GM12878 (cell line): ENCODE measurements around the gene TBATA. TPM values are rescaled to one million over a fixed set of nuclear protein-coding genes. Genes with fewer than 3 reads are reported as not detected.

Experiments used
- ATAC-seq: fragments of 200-7000 bp; cut with Tn5 transposase; 3 replicates; pipeline ENCODE4 v1.9.1; 2020; ENCODE audit warnings: mild to moderate bottlenecking, moderate library complexity
- BruUV-seq: library from RNA; stranded (reverse); fragments of 400-500 nt; replicated peaks from 2 replicates; lab custom pipeline; 2021; lab: Mats Ljungman, UMichigan
- CTCF ChIA-PET: fragments of 300-600 bp; sonication (Branson Sonifier 250); formaldehyde crosslinking; extraction: SDS; loops from one replicate; lab custom pipeline; 2021; ENCODE audit warnings: inconsistent platforms; lab: Yijun Ruan, JAX
- POLR2A ChIA-PET: fragments of 350-600 bp; formaldehyde crosslinking; extraction: SDS; loops from one replicate; lab custom pipeline; 2021; ENCODE audit warnings: inconsistent platforms; lab: Charles Lee
- RAD21 ChIA-PET: fragments of 300-600 bp; sonication (Branson Sonifier 250); formaldehyde crosslinking; loops from one replicate; lab custom pipeline; 2023; ENCODE audit warnings: antibody characterized with exemption; ENCODE audit not compliant: unreplicated experiment; lab: Charles Lee
- SMC1A ChIA-PET: fragments of 300-600 bp; sonication (Branson Sonifier 250); formaldehyde crosslinking; loops from one replicate; lab custom pipeline; 2023; ENCODE audit not compliant: unreplicated experiment, uncharacterized antibody; lab: Charles Lee
- DNase-seq: peaks from one replicate; pipeline ENCODE4 v3.0.0-alpha.2; 2011; ENCODE audit warnings: low read depth, low spot score
- FAIRE-seq: peaks from 3 replicates; lab custom pipeline; 2011; peaks lifted over from hg19 to GRCh38; lab: Jason Lieb, UNC
- H2AFZ ChIP-seq: 2 replicates; pipeline ENCODE4 v1.6.0; 2011; ENCODE audit warnings: low read depth, low read length, control low read depth; ENCODE audit not compliant: control insufficient read depth
- H3K27ac ChIP-seq: 2 replicates; pipeline ENCODE4 v1.5.1; 2011; ENCODE audit warnings: control low read depth; ENCODE audit not compliant: control insufficient read depth, insufficient read depth
- H3K27me3 ChIP-seq, 2 experiments: replicated peaks in 1 of 2; 2 replicates each; pipeline versions ENCODE4 v1.6.0 to v1.6.1; 2011; ENCODE audit warnings: low read length in 1 of 2; ENCODE audit not compliant: control insufficient read depth in 2 of 2, insufficient read depth in 2 of 2
- H3K36me3 ChIP-seq, 2 experiments: 2 replicates each; pipeline ENCODE4 v1.5.1; 2011; ENCODE audit warnings: low read length in 1 of 2; ENCODE audit not compliant: control insufficient read depth in 2 of 2, insufficient read depth in 2 of 2
- H3K4me1 ChIP-seq: 2 replicates; pipeline ENCODE4 v1.6.1; 2011; ENCODE audit warnings: mild to moderate bottlenecking, low read length, moderate library complexity, mixed read lengths; ENCODE audit not compliant: control insufficient read depth, insufficient read depth
- H3K4me2 ChIP-seq: 2 replicates; pipeline ENCODE4 v1.6.0; 2011; ENCODE audit warnings: control low read depth; ENCODE audit not compliant: control insufficient read depth, insufficient read depth
- H3K4me3 ChIP-seq: fragments of 200-600 bp; sonication (generic); 2 replicates; pipeline ENCODE4 v1.5.1; 2016
- H3K79me2 ChIP-seq: 2 replicates; pipeline ENCODE4 v1.6.0; 2011; ENCODE audit warnings: low read length; ENCODE audit not compliant: control insufficient read depth, insufficient read depth
- H3K9ac ChIP-seq: 2 replicates; pipeline ENCODE4 v1.8.0; 2011; ENCODE audit warnings: low read length, control low read depth, mixed read lengths; ENCODE audit not compliant: control insufficient read depth, insufficient read depth
- H3K9me3 ChIP-seq: replicated peaks from 3 replicates; pipeline ENCODE4 v1.5.1; 2011; ENCODE audit warnings: mild to moderate bottlenecking, low read length; ENCODE audit not compliant: control insufficient read depth, insufficient read depth
- H4K20me1 ChIP-seq: 2 replicates; pipeline ENCODE4 v1.6.0; 2011; ENCODE audit not compliant: control insufficient read depth, insufficient read depth
- CHD1 ChIP-seq: IDR thresholded peaks from 2 replicates; pipeline ENCODE4 v1.6.1; 2012; ENCODE audit warnings: low read depth, low read length, improper control_type of control experiment
- CHD2 ChIP-seq: IDR thresholded peaks from 2 replicates; pipeline ENCODE4 v1.6.1; 2011; ENCODE audit warnings: low read depth, low read length, improper control_type of control experiment, borderline replicate concordance
- CTCF ChIP-seq, 3 experiments: IDR thresholded peaks in 2 of 3; conservative IDR thresholded peaks in 1 of 3; 2 replicates each; pipeline ENCODE4 v1.5.1; 2011; ENCODE audit warnings: low read depth in 3 of 3, low read length in 3 of 3, mild to moderate bottlenecking in 3 of 3, control low read depth in 2 of 3, moderate library complexity in 2 of 3, inconsistent platforms in 1 of 3, mixed read lengths in 1 of 3; ENCODE audit not compliant: control insufficient read depth in 2 of 3, insufficient read depth in 1 of 3; ENCODE audit errors: extremely low read depth in 1 of 3
- HDGF ChIP-seq: fragments of 450-650 bp; IDR thresholded peaks from 2 replicates; pipeline ENCODE4 v1.6.1; 2016; ENCODE audit warnings: antibody characterized with exemption
- RB1 ChIP-seq: fragments of 450-650 bp; formaldehyde crosslinking; IDR thresholded peaks from 2 replicates; pipeline ENCODE4 v1.6.1; 2017; ENCODE audit warnings: mild to moderate bottlenecking, borderline replicate concordance
- RELA ChIP-seq: fragments of 450-650 bp; IDR thresholded peaks from 2 replicates; pipeline ENCODE4 v1.8.0; 2014; ENCODE audit warnings: borderline replicate concordance; ENCODE audit not compliant: partially characterized antibody
- RUNX3 ChIP-seq: IDR thresholded peaks from 2 replicates; pipeline ENCODE4 v1.6.1; 2012; ENCODE audit warnings: low read length, inconsistent platforms
- WGBS: methylation state at CpG from one replicate; pipeline ENCODE4 v1.1.6; 2016; ENCODE audit warnings: low lambda C conversion rate; ENCODE audit not compliant: insufficient replicate concordance, insufficient coverage; ENCODE audit errors: missing lambda C conversion rate; 5-methylcytosine and 5-hydroxymethylcytosine counted together
- in situ Hi-C: fragments of 300-500 bp; cut with MboI; formaldehyde crosslinking; loops from 9 replicates; pipeline ENCODE4 v1.14.3; 2018; ENCODE audit warnings: mixed read lengths
- intact Hi-C: fragments of 100-400 bp; cut with micrococcal nuclease; formaldehyde crosslinking; loops from one replicate; pipeline ENCODE4 v1.14.2; 2022; ENCODE audit not compliant: unreplicated experiment
- polyA plus RNA-seq, 11 experiments: library from polyadenylated mRNA; depleted of rRNA in 4 of 11; unstranded in 6 of 11; stranded (reverse) in 5 of 11; fragments of >200 nt; fragmentation: Nextera tagmentation in 4 of 11; fragmentation: Illumina TruSeq in 1 of 11; extraction: Ambion mirVana in 4 of 11; extraction: Trizol in 1 of 11; gene quantifications; 1 replicate in 1 of 11; 2 replicates in 10 of 11; pipeline versions ENCODE4 v1.2.1 to v1.2.3, GENCODE V29; 2011 to 2016; ENCODE audit warnings: inconsistent platforms in 2 of 11, missing spikeins in 2 of 11, low read depth in 1 of 11
- total RNA-seq, 4 experiments: library from RNA; depleted of rRNA in 3 of 4; stranded (reverse); fragments of >200 nt in 3 of 4; fragmentation: Illumina TruSeq in 1 of 4; extraction: Trizol in 1 of 4; gene quantifications; 2 replicates each; pipeline versions ENCODE4 v1.2.1 to v1.2.3, GENCODE V29; 2013 to 2021

Gene TBATA
- total and polyA plus RNA-seq, 10 of the 15 experiments (the other 5 are each of a cell fraction or from before 2014, with no cell fraction given) = not detected

GRCh38 chr10:70740406-70741288 lies 44.5 kb downstream of the TBATA start (continued):
- no peak for TF ChIP-seq RUNX3
- TF ChIP-seq HDGF = no peak
- no peak for TF ChIP-seq RB1
- no peak for TF ChIP-seq CHD2
- TF ChIP-seq CHD1 = no peak

- H3K27me3 ChIP-seq = no peaks in the 10 kb centered on the region; a peak in 1 of 4 replicates
- no peak overlapping the region for H3K4me3 ChIP-seq
- TF ChIP-seq RELA = no peak
- TF ChIP-seq CTCF (IDR thresholded peaks at IDR 0.05 in 2 of 3, conservative IDR thresholded peaks at IDR 0.05 in 1 of 3; ENCODE audit: control insufficient read depth in 2 of 3, extremely low read depth in 1 of 3, insufficient read depth in 1 of 3, low read depth in 3 of 3, low read length in 3 of 3) = 0 out of 6 replicates have a peak, but pooled peaks of 1 of the 3 experiments have one; percentile 3
- H2AFZ ChIP-seq = no peak overlapping the region
- ChIA-PET RAD21 (interaction anchor here (0.6 kb wide), 1 partner anchor 122 kb away, joined by 3 read pairs; no protein-coding TSS in a partner anchor), CTCF (interaction anchor here (0.8 kb wide), 1 partner anchor 278 kb away, joined by 4 read pairs; no protein-coding TSS in a partner anchor), SMC1A (interaction anchor here (1.3 kb wide), 1 partner anchor 20 kb away, joined by 3 read pairs; no protein-coding TSS in a partner anchor), POLR2A (no interaction called here)
- ATAC-seq = no peak
- H3K9ac ChIP-seq = no peak overlapping the region
- intact Hi-C loops = no loop called here
- in situ Hi-C loops = no loop called here
- no peaks in the 10 kb centered on the region for H3K4me1 ChIP-seq
- no TSS peak for BruUV-seq
- no peaks in the 10 kb centered on the region for H3K79me2 ChIP-seq
- no peak overlapping the region for H3K4me2 ChIP-seq
- no peak for FAIRE-seq
- H3K27ac ChIP-seq = no peak overlapping the region
- no peaks in the 10 kb centered on the region for H3K36me3 ChIP-seq
- WGBS = 58% methylated on average over 7 of the region's 12 CpGs
- H4K20me1 ChIP-seq = no peaks in the 10 kb centered on the region
- H3K9me3 ChIP-seq = no peaks in the 10 kb centered on the region
- DNase-seq = no peak
These were observed 46.4 kb downstream of the TBATA start for GRCh38 chr10:70738761-70739121.
